Keratinocyte (primary cell): ENCODE measurements around the gene TSPAN7. TPM values are rescaled to one million over a fixed set of nuclear protein-coding genes. Genes with fewer than 3 reads are reported as not detected.

Experiments used
- DNase-seq: peaks from one replicate; pipeline ENCODE4 v3.0.0-alpha.2; 2011; ENCODE audit warnings: low read depth, missing footprints, low spot score
- FAIRE-seq: peaks from 2 replicates; lab custom pipeline; 2011; peaks lifted over from hg19 to GRCh38; lab: Jason Lieb, UNC
- H2AFZ ChIP-seq: 2 replicates; pipeline ENCODE4 v1.6.0; 2012; ENCODE audit warnings: low read length, control low read depth, inconsistent platforms; ENCODE audit not compliant: control insufficient read depth
- H3K27ac ChIP-seq: 2 replicates; pipeline ENCODE4 v1.5.1; 2011; ENCODE audit warnings: low read length; ENCODE audit not compliant: control insufficient read depth, insufficient read depth
- H3K27me3 ChIP-seq: 3 replicates; pipeline ENCODE4 v1.6.0; 2011; ENCODE audit warnings: low read length; ENCODE audit not compliant: control insufficient read depth, insufficient read depth; ENCODE audit errors: extremely low read depth
- H3K36me3 ChIP-seq, 2 experiments: 2 replicates in 1 of 2; 3 replicates in 1 of 2; pipeline ENCODE4 v1.5.1; 2011; ENCODE audit warnings: low read length in 2 of 2, mild to moderate bottlenecking in 1 of 2; ENCODE audit not compliant: control insufficient read depth in 2 of 2, insufficient read depth in 2 of 2; ENCODE audit errors: extremely low read depth in 1 of 2
- H3K4me1 ChIP-seq: 3 replicates; pipeline ENCODE4 v1.5.1; 2011; ENCODE audit warnings: low read length; ENCODE audit not compliant: control insufficient read depth, insufficient read depth; ENCODE audit errors: extremely low read depth
- H3K4me2 ChIP-seq: 3 replicates; pipeline ENCODE4 v1.6.0; 2011; ENCODE audit warnings: low read depth, low read length; ENCODE audit not compliant: control insufficient read depth, insufficient read depth; ENCODE audit errors: extremely low read depth
- H3K4me3 ChIP-seq, 3 experiments: fragments of 200-600 bp in 1 of 3; sonication (generic) in 1 of 3; 2 replicates in 2 of 3; 3 replicates in 1 of 3; pipeline ENCODE4 v1.5.1; 2011 to 2016; ENCODE audit warnings: low read length in 3 of 3, mild to moderate bottlenecking in 3 of 3, control low read depth in 2 of 3, inconsistent platforms in 1 of 3, low read depth in 1 of 3, mixed read lengths in 1 of 3, mixed run types in 1 of 3, moderate library complexity in 1 of 3; ENCODE audit not compliant: control insufficient read depth in 2 of 3, insufficient read depth in 2 of 3; ENCODE audit errors: extremely low read depth in 1 of 3
- H3K79me2 ChIP-seq: 2 replicates; pipeline ENCODE4 v1.6.0; 2012; ENCODE audit warnings: low read length; ENCODE audit not compliant: control insufficient read depth, insufficient read depth
- H3K9ac ChIP-seq: 3 replicates; pipeline ENCODE4 v1.6.0; 2011; ENCODE audit warnings: low read length; ENCODE audit not compliant: control insufficient read depth, insufficient read depth; ENCODE audit errors: extremely low read depth
- H3K9me1 ChIP-seq: 3 replicates; pipeline ENCODE4 v1.6.0; 2011; ENCODE audit warnings: low read length; ENCODE audit not compliant: control insufficient read depth, insufficient read depth; ENCODE audit errors: extremely low read depth
- H3K9me3 ChIP-seq: 2 replicates; pipeline ENCODE4 v1.5.1; 2012; ENCODE audit warnings: low read depth, low read length; ENCODE audit not compliant: control insufficient read depth
- H4K20me1 ChIP-seq: 3 replicates; pipeline ENCODE4 v1.6.0; 2011; ENCODE audit warnings: low read length; ENCODE audit not compliant: control insufficient read depth, insufficient read depth; ENCODE audit errors: extremely low read depth
- CTCF ChIP-seq, 3 experiments: IDR thresholded peaks in 1 of 3; conservative IDR thresholded peaks in 1 of 3; optimal IDR thresholded peaks in 1 of 3; 2 replicates in 2 of 3; 3 replicates in 1 of 3; pipeline versions ENCODE3 to v1.5.1; 2011; ENCODE audit warnings: low read length in 3 of 3, mild to moderate bottlenecking in 3 of 3, moderate library complexity in 2 of 3, control low read depth in 1 of 3, inconsistent platforms in 1 of 3; ENCODE audit not compliant: insufficient read depth in 2 of 3; ENCODE audit errors: extremely low read depth in 1 of 3
- EZH2 ChIP-seq: IDR thresholded peaks from one replicate; pipeline ENCODE4 v1.6.1; 2012; ENCODE audit warnings: inconsistent platforms, mild to moderate bottlenecking, low read length, moderate library complexity
- dilution Hi-C: fragments of 300-500 bp; cut with MboI; formaldehyde crosslinking; loops from one replicate; pipeline ENCODE4 v1.7.0; 2020; ENCODE audit warnings: low sequenced_read_pairs; ENCODE audit not compliant: extremely low pct_ligation_motif_present
- polyA plus RNA-seq, 5 experiments: library from polyadenylated mRNA; depleted of rRNA in 3 of 5; stranded (reverse) in 3 of 5; stranded (forward) in 1 of 5; unstranded in 1 of 5; fragments of >200 nt; gene quantifications; 1 replicate in 1 of 5; 2 replicates in 3 of 5; 3 replicates in 1 of 5; pipeline versions ENCODE4 v1.2.1 to v1.2.3, GENCODE V29; 2011 to 2012; ENCODE audit warnings: missing spikeins in 2 of 5, low read depth in 1 of 5, low replicate concordance in 1 of 5

Gene TSPAN7
- polyA plus RNA-seq, 1 donor (not counting 4 experiments of a cell fraction or from before 2014, with no cell fraction given): 2.3 TPM

GRCh38 chrX:38599796-38600755, 38.7 kb downstream of the TSPAN7 start:
- H3K27ac ChIP-seq: no peak overlapping the region
- H3K4me2 ChIP-seq: no peak overlapping the region
- no peaks in the 10 kb centered on the region for H3K27me3 ChIP-seq
- no peak overlapping the region for H2AFZ ChIP-seq
- no peak overlapping the region for H3K9ac ChIP-seq
- no peaks in the 10 kb centered on the region for H3K79me2 ChIP-seq
- FAIRE-seq (no peak), DNase-seq (no peak)
- TF ChIP-seq CTCF (optimal IDR thresholded peaks at IDR 0.05 in 1 of 3, IDR thresholded peaks at IDR 0.05 in 1 of 3, conservative IDR thresholded peaks at IDR 0.05 in 1 of 3; ENCODE audit: extremely low read depth in 1 of 3, insufficient read depth in 2 of 3, low read length in 3 of 3): no peak
- TF ChIP-seq EZH2: no peak
- no peaks in the 10 kb centered on the region for H3K36me3 ChIP-seq
- H3K9me1 ChIP-seq: no peaks in the 10 kb centered on the region
- no peaks in the 10 kb centered on the region for H3K9me3 ChIP-seq
- no peak overlapping the region for H3K4me3 ChIP-seq
- dilution Hi-C loops: no loop called here
- no peaks in the 10 kb centered on the region for H4K20me1 ChIP-seq
- no peaks in the 10 kb centered on the region for H3K4me1 ChIP-seq

- no peaks in the 10 kb centered on the region for H3K27me3 ChIP-seq
- no peak overlapping the region for H2AFZ ChIP-seq
- H3K9me1 ChIP-seq: no peaks in the 10 kb centered on the region
- no peaks in the 10 kb centered on the region for H3K4me1 ChIP-seq
- H4K20me1 ChIP-seq: no peaks in the 10 kb centered on the region
- H3K9ac ChIP-seq: no peak overlapping the region
- H3K4me3 ChIP-seq: no peak overlapping the region
- no peak for TF ChIP-seq CTCF (optimal IDR thresholded peaks at IDR 0.05 in 1 of 3, IDR thresholded peaks at IDR 0.05 in 1 of 3, conservative IDR thresholded peaks at IDR 0.05 in 1 of 3; ENCODE audit: extremely low read depth in 1 of 3, insufficient read depth in 2 of 3, low read length in 3 of 3)
- TF ChIP-seq EZH2: no peak
- no peaks in the 10 kb centered on the region for H3K36me3 ChIP-seq
- H3K9me3 ChIP-seq: no peaks in the 10 kb centered on the region
- H3K79me2 ChIP-seq: no peaks in the 10 kb centered on the region
- no peak overlapping the region for H3K27ac ChIP-seq
- dilution Hi-C loops: no loop called here
- H3K4me2 ChIP-seq: no peak overlapping the region
- no peak for DNase-seq
- no peak for FAIRE-seq
These were observed 40.5 kb downstream of the TSPAN7 start for GRCh38 chrX:38601866-38602265.
